A673 (cell line): ENCODE measurements around the gene ZFPL1. TPM values are rescaled to one million over a fixed set of nuclear protein-coding genes. Genes with fewer than 3 reads are reported as not detected.

ENCODE experiments used
- BruUV-seq: library from RNA; stranded (reverse); fragments of 400-500 nt; replicated peaks from 2 replicates; lab custom pipeline; 2021; lab: Mats Ljungman, UMichigan
- CTCF ChIA-PET: fragments of 300-600 bp; sonication (Branson Sonifier 250); formaldehyde crosslinking; loops from one replicate; lab custom pipeline; 2022; ENCODE audit warnings: antibody characterized with exemption; lab: Charles Lee
- POLR2A ChIA-PET: fragments of 300-600 bp; sonication (Branson Sonifier 250); formaldehyde crosslinking; loops from one replicate; lab custom pipeline; 2022; ENCODE audit warnings: antibody characterized with exemption; ENCODE audit not compliant: low non-redundant PET; lab: Charles Lee
- DNase-seq: peaks from one replicate; pipeline ENCODE4 v3.0.0-alpha.2; 2015; ENCODE audit warnings: low spot score
- H3K27ac ChIP-seq: fragments of 200-600 bp; sonication (generic); 2 replicates; pipeline ENCODE4 v1.5.1; 2016; ENCODE audit warnings: mixed run types, low read depth, mild to moderate bottlenecking, mixed read lengths, antibody characterized with exemption, low read length; ENCODE audit not compliant: poor library complexity, severe bottlenecking
- H3K27me3 ChIP-seq: fragments of 200-600 bp; sonication (generic); replicated peaks from 2 replicates; pipeline ENCODE4 v1.6.1; 2017; ENCODE audit warnings: mixed run types, low read depth, mild to moderate bottlenecking, mixed read lengths, antibody characterized with exemption, low read length; ENCODE audit not compliant: insufficient read depth, poor library complexity
- H3K36me3 ChIP-seq: fragments of 200-600 bp; sonication (generic); 2 replicates; pipeline ENCODE4 v1.6.1; 2016; ENCODE audit warnings: mixed run types, mild to moderate bottlenecking, mixed read lengths, antibody characterized with exemption, low read length; ENCODE audit not compliant: insufficient read depth, poor library complexity, severe bottlenecking
- H3K4me1 ChIP-seq: fragments of 200-600 bp; sonication (generic); 2 replicates; pipeline ENCODE4 v1.6.1; 2017; ENCODE audit warnings: mixed run types, mild to moderate bottlenecking, mixed read lengths, antibody characterized with exemption, low read length; ENCODE audit not compliant: insufficient read depth, poor library complexity, severe bottlenecking
- H3K4me3 ChIP-seq: fragments of 200-600 bp; sonication (generic); 2 replicates; pipeline ENCODE4 v1.5.1; 2016; ENCODE audit warnings: low read depth, mixed run types, mild to moderate bottlenecking, mixed read lengths, low read length; ENCODE audit not compliant: poor library complexity, severe bottlenecking
- H3K9me3 ChIP-seq: fragments of 200-600 bp; sonication (generic); 2 replicates; pipeline ENCODE4 v1.6.1; 2016; ENCODE audit warnings: mixed run types, low read depth, mild to moderate bottlenecking, mixed read lengths, antibody characterized with exemption, low read length; ENCODE audit not compliant: poor library complexity, severe bottlenecking
- EZH2 ChIP-seq: fragments of 200-600 bp; sonication (generic); IDR thresholded peaks from 2 replicates; pipeline ENCODE4 v1.6.1; 2017; ENCODE audit warnings: borderline replicate concordance, low read depth, mild to moderate bottlenecking, mixed read lengths, antibody characterized with exemption, low read length; ENCODE audit not compliant: poor library complexity, severe bottlenecking
- intact Hi-C: fragments of 100-400 bp; cut with micrococcal nuclease; formaldehyde crosslinking; loops from one replicate; pipeline ENCODE4 v1.10.0; 2022; ENCODE audit not compliant: unreplicated experiment
- total RNA-seq: library from RNA; stranded (reverse); gene quantifications from 2 replicates; pipeline ENCODE4 v1.2.3, GENCODE V29; 2021
- TF ChIP-seq, protein P1 (sequence below): fragments of 300-800, 200-600 bp; sonication (generic); conservative IDR thresholded peaks from 2 replicates; pipeline ENCODE4 v1.5.1; 2017; ENCODE audit warnings: low read depth, mild to moderate bottlenecking, antibody characterized with exemption, low read length, moderate library complexity, mixed read lengths

ZFPL1 gene
- total RNA-seq, 1 experiment from 2014 or later = 46.6 TPM

DNA sequence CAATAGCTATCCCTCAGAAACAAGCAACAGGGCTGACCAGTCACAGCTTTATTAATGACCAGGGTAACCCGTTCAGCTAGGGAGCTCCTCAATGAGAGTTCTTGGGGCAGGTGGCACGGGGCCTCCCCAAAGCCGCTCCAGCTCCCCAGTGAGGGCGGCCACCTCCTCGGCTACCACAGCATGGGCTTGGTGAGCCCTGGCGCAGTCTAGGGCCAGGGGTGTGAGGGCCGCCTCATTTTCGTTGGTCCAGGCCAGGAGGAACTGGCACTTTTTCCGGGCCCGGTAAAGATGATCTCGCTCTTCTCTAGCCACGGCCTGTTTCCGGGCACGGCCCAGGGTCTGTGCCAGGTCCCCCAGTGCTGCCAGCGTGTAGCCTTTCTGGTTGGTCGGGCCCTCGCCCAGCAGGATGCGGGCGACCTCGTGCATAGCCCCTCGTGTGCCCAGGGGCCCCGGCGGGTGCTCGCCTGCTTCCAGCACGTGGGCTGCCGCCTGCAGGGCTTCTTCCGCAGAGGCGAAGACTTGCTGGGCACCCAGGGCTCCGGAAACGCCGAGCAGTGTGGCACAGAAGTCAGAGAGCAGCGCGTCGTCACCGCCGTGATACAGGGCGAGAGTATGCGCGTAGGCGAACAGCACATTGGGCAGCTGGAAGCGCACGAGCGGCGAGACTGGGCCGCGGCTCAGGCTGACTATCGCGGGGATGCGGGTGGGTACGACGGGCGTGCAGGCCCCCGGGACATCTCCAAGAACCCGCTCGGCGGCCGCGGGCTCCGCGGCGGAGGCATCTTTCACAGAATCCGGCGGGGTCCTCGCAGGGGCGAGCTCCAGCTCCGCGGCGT is 32.6 kb downstream of the ZFPL1 start:
- ChIA-PET CTCF (no interaction called here), POLR2A (interaction anchor here (0.7 kb wide), 1 partner anchor 9 kb away, joined by 3 read pairs; no protein-coding TSS in a partner anchor)
- Histone ChIP-seq H3K27me3 (no peaks in the 10 kb centered on the region), H3K36me3 (peaks cover 41% of the 10 kb centered on the region), H3K4me3 (peak overlapping the region; percentile 95), H3K9me3 (no peaks in the 10 kb centered on the region), H3K4me1 (peaks cover 29% of the 10 kb centered on the region), H3K27ac (peak overlapping the region; percentile 92)
- intact Hi-C loops = loop anchor here (5.0 to 10.0 kb wide), 3 partner anchors 89 to 332 kb away; partner anchors contain the start of gene SNX15
- TF ChIP-seq EZH2 = no peak
- TF ChIP-seq, protein P1, sequence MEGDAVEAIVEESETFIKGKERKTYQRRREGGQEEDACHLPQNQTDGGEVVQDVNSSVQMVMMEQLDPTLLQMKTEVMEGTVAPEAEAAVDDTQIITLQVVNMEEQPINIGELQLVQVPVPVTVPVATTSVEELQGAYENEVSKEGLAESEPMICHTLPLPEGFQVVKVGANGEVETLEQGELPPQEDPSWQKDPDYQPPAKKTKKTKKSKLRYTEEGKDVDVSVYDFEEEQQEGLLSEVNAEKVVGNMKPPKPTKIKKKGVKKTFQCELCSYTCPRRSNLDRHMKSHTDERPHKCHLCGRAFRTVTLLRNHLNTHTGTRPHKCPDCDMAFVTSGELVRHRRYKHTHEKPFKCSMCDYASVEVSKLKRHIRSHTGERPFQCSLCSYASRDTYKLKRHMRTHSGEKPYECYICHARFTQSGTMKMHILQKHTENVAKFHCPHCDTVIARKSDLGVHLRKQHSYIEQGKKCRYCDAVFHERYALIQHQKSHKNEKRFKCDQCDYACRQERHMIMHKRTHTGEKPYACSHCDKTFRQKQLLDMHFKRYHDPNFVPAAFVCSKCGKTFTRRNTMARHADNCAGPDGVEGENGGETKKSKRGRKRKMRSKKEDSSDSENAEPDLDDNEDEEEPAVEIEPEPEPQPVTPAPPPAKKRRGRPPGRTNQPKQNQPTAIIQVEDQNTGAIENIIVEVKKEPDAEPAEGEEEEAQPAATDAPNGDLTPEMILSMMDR = no peak
- peak; percentile 71 for DNase-seq
- BruUV-seq = no TSS peak

DNA sequence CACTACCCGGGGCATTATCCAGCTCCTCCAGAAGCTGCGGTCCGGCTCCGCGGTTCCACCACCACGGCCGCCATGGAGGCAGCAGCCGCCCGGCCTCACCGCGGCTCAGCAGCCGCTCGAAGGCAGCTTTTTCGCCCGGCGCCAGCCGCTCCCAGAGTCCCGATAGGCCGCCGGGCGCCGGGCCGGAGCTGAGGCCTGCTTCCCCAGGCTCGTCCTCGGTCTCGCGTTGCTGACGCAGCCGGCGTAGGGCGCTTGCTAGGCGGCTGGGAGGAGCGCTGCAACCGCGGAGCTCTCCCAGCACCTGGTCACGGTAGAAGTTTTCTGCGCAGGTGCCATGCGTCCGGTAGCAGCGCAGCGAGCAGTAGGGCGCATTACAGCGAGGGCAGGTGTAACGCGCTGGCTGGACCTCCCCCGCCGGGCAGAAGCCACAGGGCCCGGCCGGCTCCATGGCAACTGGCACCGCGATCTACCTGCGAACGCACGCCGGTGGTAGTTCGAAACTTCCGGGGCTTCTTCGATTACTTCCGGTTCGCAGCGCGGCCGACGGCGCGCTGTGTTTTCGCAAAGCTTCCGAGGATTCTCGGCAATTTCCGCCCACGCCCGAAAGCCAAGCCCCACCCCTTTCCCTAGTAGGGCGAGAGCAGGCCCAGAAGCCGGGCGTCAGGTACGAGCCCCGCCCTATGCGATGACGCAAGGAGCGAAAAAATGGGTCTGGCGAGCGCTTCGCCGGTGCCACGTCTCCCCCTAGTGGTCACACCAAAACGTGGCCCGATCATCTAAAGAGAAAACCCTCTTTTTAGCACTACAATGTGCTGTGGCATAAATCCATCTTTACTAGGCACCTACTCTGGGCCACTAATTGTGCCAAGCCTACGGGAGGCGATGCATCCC is 33.4 kb downstream of the ZFPL1 start, which contains the start of gene ZNHIT2:
TSS of gene ZNHIT2 (minus strand) at position 496 of the 891 bp plus-strand sequence. CDS start at position 448, 48 bp downstream.
- ChIA-PET POLR2A (no interaction called here), CTCF (interaction anchor here (0.6 to 1.0 kb wide), 3 partner anchors 18 to 269 kb away, joined by 3 to 7 read pairs (median 6); no protein-coding TSS in a partner anchor)
- TF ChIP-seq, protein P1 = peak; percentile 98
- TF ChIP-seq EZH2 = no peak
- peak within 1 kb of the TSS; percentile 92 for H3K27ac ChIP-seq
- H3K27me3 ChIP-seq = no peaks in the 10 kb centered on the region
- peaks cover 29% of the 10 kb centered on the region for H3K4me1 ChIP-seq
- peaks cover 41% of the 10 kb centered on the region for H3K36me3 ChIP-seq
- intact Hi-C loops = loop anchor here (5.0 to 10.0 kb wide), 3 partner anchors 90 to 333 kb away; partner anchors contain the start of gene SNX15
- DNase-seq = peak; percentile 100
- H3K9me3 ChIP-seq = no peaks in the 10 kb centered on the region
- peak within 1 kb of the TSS; percentile 95 for H3K4me3 ChIP-seq
- no TSS peak for BruUV-seq
